HEK293 (cell line): ENCODE measurements around the gene GBF1.

Experiments
- ZNF157 ChIP-seq: fragments of 450-650 bp; formaldehyde crosslinking; IDR thresholded peaks from 2 replicates; pipeline ENCODE4 v1.5.1; 2016; ENCODE audit warnings: missing biosample characterization, missing genetic modification characterization
- ZNF544 ChIP-seq: fragments of 450-650 bp; formaldehyde crosslinking; IDR thresholded peaks from 2 replicates; pipeline ENCODE4 v1.5.0; 2017; ENCODE audit warnings: missing biosample characterization, missing genetic modification characterization

GRCh38 chr10:102313221-102313896 is 68.0 kb downstream of the GBF1 start:
- no peak for TF ChIP-seq ZNF157 (tag by site-specific recombination)
- TF ChIP-seq ZNF544 (tag by site-specific recombination), result no peak
